Measurements from ENCODE around the gene WDFY4.

WDFY4 gene

GRCh38 chr10:48710647-48711275, 26.1 kb downstream of the WDFY4 start:
- DNase-seq (ENCODE audit: low read depth) = no peak

- DNase-seq (ENCODE audit: low read depth) = no peak
Measured at GRCh38 chr10:48711830-48712229, 27.2 kb downstream of the WDFY4 start.

- no peak for DNase-seq (ENCODE audit: low read depth)
Measured at GRCh38 chr10:48714088-48714487, 29.4 kb downstream of the WDFY4 start.

GRCh38 chr10:48716416-48716815, 31.7 kb downstream of the WDFY4 start:
- DNase-seq (ENCODE audit: low read depth) = no peak

- DNase-seq (ENCODE audit: low read depth) = no peak
Measured at GRCh38 chr10:48720611-48721010, 35.9 kb downstream of the WDFY4 start.

- DNase-seq (ENCODE audit: low read depth) = no peak
Measured at GRCh38 chr10:48722153-48723145, 37.8 kb downstream of the WDFY4 start.

- DNase-seq (ENCODE audit: low read depth) = no peak
Measured at GRCh38 chr10:48724127-48724526, 39.5 kb downstream of the WDFY4 start.

- no peak for DNase-seq (ENCODE audit: low read depth)
Measured at GRCh38 chr10:48725708-48726107, 41.0 kb downstream of the WDFY4 start.

GRCh38 chr10:48727866-48728265, 43.2 kb downstream of the WDFY4 start:
- DNase-seq (ENCODE audit: low read depth) = no peak

- no peak for DNase-seq (ENCODE audit: low read depth)
Measured at GRCh38 chr10:48729222-48729621, 44.5 kb downstream of the WDFY4 start.

- DNase-seq (ENCODE audit: low read depth) = no peak
Measured at GRCh38 chr10:48729941-48730457, 45.3 kb downstream of the WDFY4 start.

GRCh38 chr10:48731141-48731540, 46.5 kb downstream of the WDFY4 start:
- no peak for DNase-seq (ENCODE audit: low read depth)

- DNase-seq (ENCODE audit: low read depth) = no peak
Measured at GRCh38 chr10:48731654-48732053, 47.0 kb downstream of the WDFY4 start.

GRCh38 chr10:48733329-48733728, 48.7 kb downstream of the WDFY4 start:
- no peak for DNase-seq (ENCODE audit: low read depth)

- DNase-seq (ENCODE audit: low read depth) = no peak
Measured at GRCh38 chr10:48735836-48736390, 51.2 kb downstream of the WDFY4 start.

GRCh38 chr10:48736596-48736995, 51.9 kb downstream of the WDFY4 start:
- no peak for DNase-seq (ENCODE audit: low read depth)

- no peak for DNase-seq (ENCODE audit: low read depth)
Measured at GRCh38 chr10:48737886-48738285, 53.2 kb downstream of the WDFY4 start.

GRCh38 chr10:48739170-48739569, 54.5 kb downstream of the WDFY4 start:
- no peak for DNase-seq (ENCODE audit: low read depth)

- no peak for DNase-seq (ENCODE audit: low read depth)
Measured at GRCh38 chr10:48740015-48740707, 55.5 kb downstream of the WDFY4 start.

GRCh38 chr10:48740988-48741387, 56.3 kb downstream of the WDFY4 start:
- DNase-seq (ENCODE audit: low read depth) = no peak

- DNase-seq (ENCODE audit: low read depth) = no peak
Measured at GRCh38 chr10:48742891-48743860, 58.5 kb downstream of the WDFY4 start.
